Activated naive CD4-positive, alpha-beta T cell treated with anti-CD3 and anti-CD28 coated beads for 36 hours (primary cell): ENCODE data around the gene MEPCE. TPM values are rescaled to one million over a fixed set of nuclear protein-coding genes. Genes with fewer than 3 reads are reported as not detected.
"Not testable (repeated sequence)": the region's sequence is repeated elsewhere in the genome, so short reads cannot be mapped to it uniquely, and the experiment has no call there.

ENCODE experiments used
- CTCF ChIA-PET: fragments of 350-600 bp; sonication (Branson Sonifier 250); formaldehyde crosslinking; loops from one replicate; lab custom pipeline; 2021; ENCODE audit warnings: antibody characterized with exemption; lab: Charles Lee
- DNase-seq: peaks from one replicate; pipeline ENCODE4 v3.0.0-alpha.2; 2020
- H3K27ac Mint-ChIP-seq: one replicate; pipeline ENCODE4 v1.8.0; 2021; ENCODE audit warnings: mild to moderate bottlenecking, mixed read lengths
- H3K27me3 Mint-ChIP-seq: one replicate; pipeline ENCODE4 v1.8.0; 2021; ENCODE audit warnings: low read depth, mixed read lengths
- H3K36me3 Mint-ChIP-seq: one replicate; pipeline ENCODE4 v1.8.0; 2021; ENCODE audit warnings: low read depth, mixed read lengths
- H3K4me1 Mint-ChIP-seq: one replicate; pipeline ENCODE4 v1.8.0; 2021; ENCODE audit warnings: low read depth, mixed read lengths
- H3K4me3 Mint-ChIP-seq: one replicate; pipeline ENCODE4 v1.8.0; 2021; ENCODE audit warnings: mild to moderate bottlenecking, moderate library complexity, mixed read lengths
- H3K9me3 Mint-ChIP-seq: one replicate; pipeline ENCODE4 v1.8.0; 2021; ENCODE audit warnings: mixed read lengths
- intact Hi-C: fragments of 100-400 bp; cut with micrococcal nuclease; formaldehyde crosslinking; loops from one replicate; pipeline ENCODE4 v1.15.1; 2023
- total RNA-seq, 2 experiments: library from RNA; stranded (reverse); gene quantifications; one replicate each; pipeline ENCODE4 v1.2.3, GENCODE V29; 2021

MEPCE gene
- total RNA-seq, 2 experiments from 2014 or later, result 39.3 to 39.7 TPM

DNA sequence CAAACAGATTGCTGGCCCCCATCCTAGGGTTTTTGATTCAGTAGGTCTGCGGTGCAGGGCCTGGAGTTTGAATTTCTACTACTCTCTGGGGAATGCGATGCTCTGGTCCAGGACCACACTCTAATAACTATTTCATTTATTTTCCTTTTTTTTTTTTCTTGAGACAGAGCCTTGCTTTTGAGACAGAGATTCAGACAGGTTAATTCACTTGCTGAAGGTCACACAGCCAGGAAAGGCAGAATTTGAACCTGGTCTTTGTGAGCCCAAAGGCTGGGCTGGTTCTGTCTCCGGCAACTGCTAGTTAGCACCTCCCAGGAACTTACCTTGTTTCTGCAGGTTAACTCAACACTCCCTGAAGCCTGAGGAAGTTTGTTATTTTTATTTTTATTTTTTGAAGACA, 22.9 kb downstream of the MEPCE start:
- Mint-ChIP-seq H3K36me3 (no peaks in the 10 kb centered on the region), H3K27me3 (no peaks in the 10 kb centered on the region), H3K4me1 (peaks cover 27% of the 10 kb centered on the region), H3K9me3 (no peaks in the 10 kb centered on the region), H3K4me3 (no peak overlapping the region), H3K27ac (no peak overlapping the region)
- intact Hi-C loops, result no loop called here
- CTCF ChIA-PET, result interaction anchor here (0.6 to 1.6 kb wide), 5 partner anchors 9 to 95 kb away, joined by 3 to 5 read pairs (median 4); no protein-coding TSS in a partner anchor
- DNase-seq, result no peak

DNA sequence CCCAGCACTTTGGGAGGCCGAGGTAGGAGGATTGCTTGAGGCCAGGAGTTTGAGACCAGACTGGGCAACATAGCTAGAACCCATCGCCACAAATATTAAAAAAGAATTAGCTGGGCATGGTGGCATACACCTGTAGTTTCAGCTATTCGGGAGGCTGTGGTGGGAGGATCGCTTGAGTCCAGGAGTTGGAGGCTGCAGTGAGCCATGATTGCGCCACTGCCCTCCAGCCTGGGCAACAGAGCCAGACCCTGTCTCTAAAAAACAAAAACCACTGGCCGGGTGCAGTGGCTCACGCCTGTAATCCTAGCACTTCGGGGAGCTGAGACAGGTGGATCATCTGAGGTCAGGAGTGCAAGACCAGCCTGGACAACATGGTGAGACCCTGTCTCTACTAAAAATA, 24.2 kb downstream of the MEPCE start:
- H3K36me3 Mint-ChIP-seq, H3K9me3 Mint-ChIP-seq, intact Hi-C loops, H3K27ac Mint-ChIP-seq, H3K4me3 Mint-ChIP-seq, H3K27me3 Mint-ChIP-seq, DNase-seq: not testable (repeated sequence)
- peaks cover 27% of the 10 kb centered on the region for H3K4me1 Mint-ChIP-seq
- CTCF ChIA-PET, result interaction anchor here (0.7 to 1.1 kb wide), 3 partner anchors 18 to 32 kb away, joined by 3 read pairs; no protein-coding TSS in a partner anchor

DNA sequence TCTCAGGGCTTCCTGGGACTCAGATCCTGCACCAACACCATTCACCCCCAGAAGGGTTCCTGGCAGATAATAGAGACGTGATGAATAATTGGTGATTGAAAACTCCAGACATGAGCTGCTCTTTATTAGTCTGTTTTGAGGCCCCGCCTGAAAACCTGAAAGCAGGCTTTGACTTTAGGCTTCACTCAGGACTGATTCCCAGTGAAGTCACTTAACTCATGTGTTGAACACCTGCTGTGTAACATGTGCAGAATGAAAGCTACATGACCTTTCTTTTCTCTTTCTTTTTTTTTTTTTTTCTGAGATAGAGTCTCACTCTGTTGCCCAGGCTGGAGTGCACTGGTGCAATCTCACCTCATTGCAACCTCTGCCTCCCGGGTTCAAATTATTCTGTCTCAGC, 25.6 kb downstream of the MEPCE start:
- Mint-ChIP-seq H3K9me3 (no peaks in the 10 kb centered on the region), H3K27me3 (no peaks in the 10 kb centered on the region), H3K4me3 (no peak overlapping the region), H3K36me3 (no peaks in the 10 kb centered on the region), H3K27ac (no peak overlapping the region), H3K4me1 (peaks cover 27% of the 10 kb centered on the region)
- CTCF ChIA-PET, result interaction anchor here (0.6 to 1.7 kb wide), 8 partner anchors 9 to 611 kb away, joined by 3 to 22 read pairs (median 4); no protein-coding TSS in a partner anchor
- intact Hi-C loops, result no loop called here
- no peak for DNase-seq

DNA sequence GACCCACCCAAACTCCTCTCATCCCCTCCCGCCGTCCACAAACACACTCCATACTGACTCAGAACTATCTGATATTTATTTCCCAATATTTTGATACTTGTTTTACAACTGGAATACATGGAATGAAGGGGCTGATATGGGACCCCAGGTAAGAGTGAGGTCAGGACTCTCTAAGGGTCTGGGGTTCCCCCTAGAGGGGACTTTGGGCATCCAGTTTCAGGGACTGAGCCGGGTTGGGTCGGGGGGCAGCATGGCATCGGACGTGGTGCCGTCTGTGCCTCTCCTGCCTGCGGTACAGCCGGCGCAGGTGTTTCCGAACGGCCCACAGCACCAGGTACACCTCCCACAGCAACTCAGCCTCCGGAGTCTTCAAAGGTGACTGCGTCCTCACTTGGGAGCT, 26.9 kb downstream of the MEPCE start:
- CTCF ChIA-PET, result interaction anchor here (0.6 kb wide), 1 partner anchor 354 kb away, joined by 3 read pairs; no protein-coding TSS in a partner anchor

DNA sequence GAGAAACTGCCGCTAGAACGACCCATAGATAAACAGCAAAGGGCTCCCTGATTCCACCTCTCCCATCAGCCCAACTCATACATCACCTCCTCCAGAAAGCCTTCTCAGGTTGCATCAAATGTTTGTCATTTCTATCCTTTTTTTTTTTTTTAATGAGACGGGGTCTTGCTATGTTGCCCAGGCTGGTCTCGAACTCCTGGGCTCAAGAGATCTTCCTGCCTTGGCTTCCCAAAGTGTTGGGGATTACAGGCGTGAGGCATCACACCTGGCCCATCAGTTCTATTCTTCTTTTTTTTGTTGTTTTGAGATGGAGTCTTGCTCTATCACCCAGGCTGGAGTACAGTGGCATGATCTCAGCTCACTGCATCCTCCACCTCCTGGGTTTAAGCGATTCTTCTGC, 27.4 kb downstream of the MEPCE start:
- Mint-ChIP-seq H3K27me3 (no peaks in the 10 kb centered on the region), H3K9me3 (no peaks in the 10 kb centered on the region), H3K27ac (no peak overlapping the region), H3K4me3 (no peak overlapping the region), H3K36me3 (no peaks in the 10 kb centered on the region), H3K4me1 (peaks cover 21% of the 10 kb centered on the region)
- CTCF ChIA-PET, result interaction anchor here (0.6 kb wide), 2 partner anchors 12 to 355 kb away, joined by 3 read pairs; no protein-coding TSS in a partner anchor
- DNase-seq, result no peak
- intact Hi-C loops, result no loop called here

More for the DNA sequence above, 26.9 kb downstream of the MEPCE start:
- no peak for DNase-seq
- no peaks in the 10 kb centered on the region for H3K27me3 Mint-ChIP-seq
- H3K4me1 Mint-ChIP-seq, result peaks cover 21% of the 10 kb centered on the region
- H3K9me3 Mint-ChIP-seq, result no peaks in the 10 kb centered on the region
- no peak overlapping the region for H3K27ac Mint-ChIP-seq
- intact Hi-C loops, result no loop called here
- H3K4me3 Mint-ChIP-seq, result no peak overlapping the region
- no peaks in the 10 kb centered on the region for H3K36me3 Mint-ChIP-seq

DNA sequence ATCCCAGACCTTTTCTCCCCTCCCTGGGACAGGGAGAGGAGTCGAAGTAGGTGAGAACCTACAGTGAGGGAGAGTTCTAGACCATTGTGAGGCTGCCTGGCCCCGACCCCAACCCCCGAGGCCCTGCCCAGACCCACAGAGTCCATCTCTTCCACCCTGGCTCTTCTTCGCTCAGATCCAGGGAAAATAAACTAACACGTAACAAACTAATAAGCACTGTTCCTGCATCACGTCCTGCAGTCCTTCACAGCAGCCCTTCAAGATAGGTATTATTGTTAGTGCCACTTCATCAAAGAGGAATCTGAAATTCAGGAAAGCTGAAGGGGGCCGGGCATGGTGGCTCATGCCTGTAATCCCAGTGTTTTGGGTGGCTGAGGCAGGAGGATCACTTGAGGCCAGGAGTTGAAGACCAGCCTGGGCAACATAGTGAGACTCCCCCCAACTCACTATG, 34.6 kb downstream of the MEPCE start, which contains the start of gene SPACDR:
SPACDR (minus strand) TSS at position 51 of the 451 bp plus-strand sequence. CDS start 235 bp downstream, outside the sequence.
- Mint-ChIP-seq H3K27me3 (no peaks in the 10 kb centered on the region), H3K27ac (no peak within 1 kb of the TSS), H3K4me3 (no peak within 1 kb of the TSS), H3K9me3 (no peaks in the 10 kb centered on the region), H3K36me3 (peaks cover 3% of the 10 kb centered on the region), H3K4me1 (peaks cover 2% of the 10 kb centered on the region)
- intact Hi-C loops, result no loop called here
- no peak for DNase-seq
- CTCF ChIA-PET, result interaction anchor here (0.6 to 1.6 kb wide), 3 partner anchors 15 to 95 kb away, joined by 3 to 6 read pairs (median 3); no protein-coding TSS in a partner anchor

DNA sequence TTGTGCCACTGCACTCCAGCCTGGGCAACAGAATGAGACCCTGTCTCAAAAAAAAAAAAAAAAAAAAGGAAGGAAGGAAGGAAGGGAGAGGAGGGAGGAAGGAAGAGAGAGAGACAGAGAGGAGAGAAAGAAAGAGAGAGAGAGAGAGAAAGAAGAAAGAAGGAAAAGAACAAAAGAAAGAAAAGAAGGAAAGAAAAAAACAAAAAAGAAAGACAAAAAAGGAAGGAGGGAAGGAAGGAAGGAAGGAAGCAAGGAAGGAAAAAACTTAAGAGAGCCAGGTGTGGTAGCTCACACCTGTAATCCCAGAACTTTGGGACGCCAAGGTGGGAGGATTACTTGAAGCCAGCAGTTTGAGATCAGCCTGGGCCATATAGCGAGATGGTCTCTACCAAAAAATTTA, 35.2 kb downstream of the MEPCE start:
- Mint-ChIP-seq H3K36me3 (peaks cover 4% of the 10 kb centered on the region), H3K27me3 (no peaks in the 10 kb centered on the region), H3K9me3 (no peaks in the 10 kb centered on the region), H3K4me3 (no peak overlapping the region), H3K4me1 (peaks cover 4% of the 10 kb centered on the region), H3K27ac (no peak overlapping the region)
- CTCF ChIA-PET, result interaction anchor here (0.6 to 1.6 kb wide), 6 partner anchors 11 to 107 kb away, joined by 3 to 6 read pairs (median 5); no protein-coding TSS in a partner anchor
- intact Hi-C loops, result no loop called here
- DNase-seq, result no peak

DNA sequence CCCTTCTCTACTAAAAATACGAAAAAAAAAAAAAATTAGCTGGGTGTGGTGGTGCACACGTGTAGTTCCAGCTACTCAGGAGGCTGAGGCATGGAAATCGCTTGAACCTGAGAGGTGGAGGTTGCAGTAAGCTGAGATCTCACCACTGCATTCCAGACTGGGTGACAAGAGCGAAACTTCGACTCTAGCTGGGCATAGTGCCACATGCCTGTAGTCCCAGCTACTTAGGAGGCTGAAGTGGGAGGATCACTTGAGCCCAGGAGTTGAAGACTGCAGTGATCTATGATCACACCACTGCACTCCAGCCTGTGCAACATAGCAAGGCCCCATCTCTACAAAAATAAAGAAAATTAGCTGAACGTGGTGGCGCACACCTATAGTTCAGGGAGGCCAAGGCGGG, 35.7 kb downstream of the MEPCE start:
- intact Hi-C loops, result no loop called here
- no peak for DNase-seq
- no peak overlapping the region for H3K27ac Mint-ChIP-seq

DNA sequence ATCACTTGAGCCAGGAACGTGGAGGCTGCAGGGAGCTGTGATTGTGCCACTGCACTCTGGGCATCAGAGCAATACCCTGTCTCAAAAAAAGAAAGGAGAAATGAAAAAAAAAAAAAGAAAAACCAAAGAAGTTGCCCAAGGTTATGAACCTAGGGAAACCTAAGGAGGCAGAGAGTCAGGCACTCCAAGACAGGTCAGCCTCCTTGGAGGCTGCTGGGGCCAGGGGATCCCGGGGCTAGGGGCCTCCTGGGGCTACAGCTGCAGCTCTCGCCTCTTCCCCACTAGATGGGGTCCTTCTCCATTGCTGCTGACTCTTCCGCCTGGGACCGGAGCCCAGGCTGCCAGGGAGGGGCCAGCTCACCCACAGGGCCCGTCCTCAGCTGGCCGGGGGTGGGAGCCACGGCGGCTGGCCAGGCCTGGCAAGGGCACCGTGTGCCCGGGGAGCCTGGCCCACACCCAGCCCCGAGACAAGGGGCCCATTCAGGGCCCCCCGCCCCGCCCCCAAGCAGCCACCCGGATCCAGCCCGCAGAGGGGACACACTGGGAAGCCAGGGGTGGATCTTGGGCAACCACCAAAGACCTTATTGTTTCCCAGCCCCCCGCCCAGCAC, 36.2 kb downstream of the MEPCE start:
- intact Hi-C loops, result no loop called here
- peaks cover 4% of the 10 kb centered on the region for H3K36me3 Mint-ChIP-seq
- H3K4me3 Mint-ChIP-seq, result no peak overlapping the region

More for the DNA sequence above, 35.7 kb downstream of the MEPCE start:
- peaks cover 9% of the 10 kb centered on the region for H3K4me1 Mint-ChIP-seq
- no peak overlapping the region for H3K4me3 Mint-ChIP-seq
- CTCF ChIA-PET, result interaction anchor here (0.8 to 1.6 kb wide), 6 partner anchors 10 to 106 kb away, joined by 3 to 6 read pairs (median 5); no protein-coding TSS in a partner anchor
- H3K9me3 Mint-ChIP-seq, result no peaks in the 10 kb centered on the region
- H3K27me3 Mint-ChIP-seq, result no peaks in the 10 kb centered on the region
- peaks cover 4% of the 10 kb centered on the region for H3K36me3 Mint-ChIP-seq

DNA sequence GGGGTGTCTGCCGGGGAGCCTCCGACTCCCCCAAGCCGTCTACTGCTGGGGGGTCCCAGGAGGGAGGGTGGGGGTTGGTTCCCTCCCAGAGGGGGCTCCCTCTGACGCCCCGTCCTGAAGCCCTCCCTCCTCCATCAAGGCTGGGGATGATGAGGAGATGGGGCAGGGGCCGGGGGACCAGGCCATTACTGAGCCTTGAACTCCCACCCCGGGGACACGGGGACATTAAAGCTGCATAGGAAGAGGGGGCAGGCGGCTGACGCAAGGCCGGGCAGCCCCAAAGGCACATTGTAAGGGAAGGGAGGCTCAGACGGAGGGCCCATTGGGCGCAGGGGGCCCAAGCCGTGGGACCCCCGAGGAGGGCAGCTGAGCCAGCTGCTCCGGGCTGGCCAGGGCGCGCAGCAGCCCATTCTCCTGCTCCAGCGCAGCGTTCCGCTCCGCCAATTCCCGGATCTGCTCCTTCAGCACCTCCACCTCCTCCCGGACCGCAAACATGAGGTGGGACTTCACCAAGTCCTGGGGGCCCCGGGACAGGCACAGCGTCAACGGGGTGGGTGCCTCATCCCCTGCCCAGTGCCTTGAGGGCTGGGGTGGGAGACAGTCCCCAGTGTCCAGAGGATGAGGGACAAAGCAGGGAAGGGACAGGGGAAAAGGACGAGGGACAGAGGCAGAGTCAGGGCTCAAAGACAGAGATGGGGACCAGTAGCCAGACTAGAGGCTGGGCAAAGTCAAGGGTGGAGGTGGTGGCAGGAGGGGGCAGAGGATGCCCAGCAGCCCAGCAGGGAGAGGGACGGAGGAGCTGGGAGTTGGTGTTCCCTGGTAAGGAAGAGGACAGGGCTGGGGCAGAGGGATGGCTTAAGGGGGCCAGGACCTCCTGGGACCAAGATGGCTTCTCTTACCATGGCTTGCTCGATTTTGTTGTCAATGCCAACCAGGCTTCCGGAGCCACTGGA, 37.3 kb downstream of the MEPCE start:
- Mint-ChIP-seq H3K4me3 (no peak overlapping the region), H3K36me3 (peaks cover 4% of the 10 kb centered on the region), H3K27me3 (no peaks in the 10 kb centered on the region), H3K27ac (no peak overlapping the region), H3K9me3 (no peaks in the 10 kb centered on the region), H3K4me1 (peaks cover 10% of the 10 kb centered on the region)
- CTCF ChIA-PET, result no interaction called here
- intact Hi-C loops, result no loop called here
- no peak for DNase-seq

More for the DNA sequence above, 36.2 kb downstream of the MEPCE start:
- Mint-ChIP-seq H3K4me1 (peaks cover 9% of the 10 kb centered on the region), H3K27me3 (no peaks in the 10 kb centered on the region), H3K27ac (no peak overlapping the region), H3K9me3 (no peaks in the 10 kb centered on the region)
- CTCF ChIA-PET, result interaction anchor here (1.3 to 1.6 kb wide), 5 partner anchors 10 to 94 kb away, joined by 3 to 6 read pairs (median 5); no protein-coding TSS in a partner anchor
- DNase-seq, result no peak

DNA sequence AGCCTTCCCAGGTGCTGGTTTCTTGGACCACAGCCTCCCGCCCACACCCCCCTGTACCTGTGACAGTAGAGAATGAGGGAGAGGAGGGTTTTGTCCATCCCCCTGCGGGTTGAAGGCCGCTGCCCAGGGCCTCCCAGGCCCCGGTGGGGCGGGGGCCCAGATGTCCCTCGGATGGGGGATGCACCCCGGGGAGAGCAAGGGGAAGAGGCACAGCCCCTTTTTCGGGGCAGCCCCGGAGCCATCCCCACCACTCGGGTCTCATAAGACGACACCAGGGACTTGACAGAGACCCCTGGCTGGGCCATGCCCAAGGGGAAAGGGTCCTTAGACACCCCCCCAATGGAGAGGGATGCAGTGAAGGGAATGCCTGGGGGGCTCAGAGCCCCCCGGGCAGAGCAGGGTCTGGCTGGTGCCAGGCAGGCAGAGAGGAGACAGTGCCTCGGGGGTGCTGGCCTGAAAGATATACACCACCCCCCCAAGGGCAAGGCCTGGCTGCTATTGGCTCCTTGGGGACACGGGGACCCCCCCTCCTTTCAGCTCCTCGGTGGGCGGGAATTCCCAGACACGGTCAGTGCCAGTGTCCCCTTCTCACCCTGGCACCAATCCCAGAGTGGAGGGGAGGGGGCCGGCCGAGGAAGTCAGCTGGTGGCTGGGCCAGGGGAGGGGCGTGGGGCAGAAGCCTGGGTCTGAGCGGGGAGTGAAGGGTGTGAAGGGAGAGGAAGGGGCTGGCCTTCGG, 38.2 kb downstream of the MEPCE start:
- CTCF ChIA-PET, result interaction anchor here (0.5 to 3.7 kb wide), 5 partner anchors 10 to 92 kb away, joined by 3 to 45 read pairs (median 22); partner anchors contain the start of gene TSC22D4
- Mint-ChIP-seq H3K4me1 (peaks cover 12% of the 10 kb centered on the region), H3K4me3 (no peak overlapping the region), H3K36me3 (peaks cover 4% of the 10 kb centered on the region), H3K27me3 (no peaks in the 10 kb centered on the region), H3K27ac (no peak overlapping the region), H3K9me3 (no peaks in the 10 kb centered on the region)
- intact Hi-C loops, result no loop called here
- no peak for DNase-seq
